Measurements from ENCODE around the gene SPEF1. TPM values are rescaled to one million over a fixed set of nuclear protein-coding genes. Genes with fewer than 3 reads are reported as not detected.

SPEF1 gene
- total and polyA plus RNA-seq, 2 of the 4 experiments (the other 2 are of a cell fraction): 0.15 TPM; not detected in 1

- peak overlapping the region; percentile 98 for H3K4ac ChIP-seq (ENCODE audit: low read depth, low read length)
- H3K27ac ChIP-seq (ENCODE audit: insufficient read depth, low read length): peak overlapping the region; percentile 91
- peak overlapping the region; percentile 96 for H2BK5ac ChIP-seq (ENCODE audit: low read depth, low read length, poor library complexity, severe bottlenecking)
- H3K56ac ChIP-seq (ENCODE audit: extremely low read depth, insufficient read depth, low read length): peak overlapping the region; percentile 98
- H3K4me3 ChIP-seq (ENCODE audit: insufficient read depth, low read depth, low read length): peak overlapping the region; percentile 14; the same call in 1 of the 2 replicates
- ATAC-seq (ENCODE audit: low read depth) (peak; percentile 70), DNase-seq (peak; percentile 99)
- H2BK15ac ChIP-seq (ENCODE audit: low read depth, low read length): peak overlapping the region; percentile 95
- no peaks in the 10 kb centered on the region for H3K9me3 ChIP-seq (ENCODE audit: control insufficient read depth, insufficient read depth, low read length)
- no peaks in the 10 kb centered on the region for H4K20me1 ChIP-seq (ENCODE audit: insufficient read depth, low read length)
- H2BK20ac ChIP-seq (ENCODE audit: low read depth, low read length): peak overlapping the region; percentile 99
- peaks cover 4 to 34% of the 10 kb centered on the region in 2 experiments; a peak in 3 of 4 replicates for H3K79me1 ChIP-seq (ENCODE audit: low read depth in 1 of 2, low read length in 2 of 2)
- in situ Hi-C loops (cut with MboI; ENCODE audit: low sequenced_read_pairs) (no loop called here), dilution Hi-C loops (cut with HindIII; ENCODE audit: low sequenced_read_pairs, unreplicated experiment) (no loop called here), intact Hi-C loops (cut with micrococcal nuclease) (loop anchor here (1.0 to 2.0 kb wide), 2 partner anchors 9 to 13 kb away; partner anchors contain the start of gene AP5S1)
- H2AK9ac ChIP-seq (replicated peaks; ENCODE audit: low read depth, low read length, poor library complexity): peak overlapping the region; percentile 95
- H3K4me2 ChIP-seq (ENCODE audit: low read depth, low read length): peak overlapping the region; percentile 68
- peak overlapping the region; percentile 98 for H3K23ac ChIP-seq (ENCODE audit: low read depth, low read length)
- peaks cover 14% of the 10 kb centered on the region for H3K9me1 ChIP-seq (ENCODE audit: insufficient read depth, low read length)
- peak overlapping the region; percentile 73 for H4K5ac ChIP-seq (ENCODE audit: low read depth, low read length)
- H4K91ac ChIP-seq (ENCODE audit: insufficient read depth, low read depth, low read length): peak overlapping the region; percentile 100
- peak overlapping the region; percentile 98 for H2BK120ac ChIP-seq (ENCODE audit: low read depth, low read length)
- H2AFZ ChIP-seq (replicated peaks; ENCODE audit: low read length, poor library complexity): peak overlapping the region; percentile 38
- peak overlapping the region; percentile 84 for H3K18ac ChIP-seq (ENCODE audit: low read depth, low read length)
- 0% methylated on average over 2 of the region's 20 CpGs; no CpG with 5 or more reads in 1 of the 2 experiments for WGBS, 2 experiments (ENCODE audit: extremely low coverage in 2 of 2, insufficient read length in 1 of 2)
- peak overlapping the region; percentile 76 for H3K9ac ChIP-seq (ENCODE audit: low read depth, low read length)
- no peaks in the 10 kb centered on the region for H3K36me3 ChIP-seq (ENCODE audit: control insufficient read depth, insufficient read depth, low read length)
- CTCF ChIA-PET: interaction anchor here (0.6 to 1.7 kb wide), 3 partner anchors 9 to 361 kb away, joined by 3 to 4 read pairs (median 3); no protein-coding TSS in a partner anchor
- POLR2A ChIA-PET (ENCODE audit: unreplicated experiment): interaction anchor here (0.9 kb wide), 1 partner anchor 202 kb away, joined by 3 read pairs; no protein-coding TSS in a partner anchor
- no TSS peak for BruUV-seq (replicated peaks)
- no peaks in the 10 kb centered on the region for H3K27me3 ChIP-seq (ENCODE audit: control insufficient read depth, insufficient read depth, low read length)
- peaks cover 25% of the 10 kb centered on the region for H3K4me1 ChIP-seq (ENCODE audit: control insufficient read depth, insufficient read depth, low read length)
- peak overlapping the region; percentile 98 for H2AK5ac ChIP-seq (ENCODE audit: low read depth, low read length)
- peak overlapping the region; percentile 88 to 98 for H4K8ac ChIP-seq (ENCODE audit: low read depth in 2 of 2, low read length in 2 of 2)
- H3K14ac ChIP-seq (replicated peaks; ENCODE audit: low read depth, low read length): peak overlapping the region; percentile 95
- TF ChIP-seq CEBPB (IDR thresholded peaks at IDR 0.05; ENCODE audit: low read depth, low read length) (peak; percentile 98), SMC3 (IDR thresholded peaks at IDR 0.05; ENCODE audit: low read depth, low read length) (no peak), NFE2L2 (IDR thresholded peaks at IDR 0.05; ENCODE audit: low read depth, low read length) (peak; percentile 69; the same call in 1 of the 2 replicates), FOS (IDR thresholded peaks at IDR 0.05; ENCODE audit: low read depth, low read length) (peak; percentile 95), POLR2A (IDR thresholded peaks at IDR 0.05; ENCODE audit: low read depth, low read length) (0 out of 2 replicates have a peak, but pooled peaks have one; percentile 64), MXI1 (IDR thresholded peaks at IDR 0.05; ENCODE audit: borderline replicate concordance, low read depth, low read length) (peak; percentile 81), CHD1 (IDR thresholded peaks at IDR 0.05; ENCODE audit: low read depth, low read length) (peak; percentile 84; the same call in 1 of the 2 replicates), RAD21 (IDR thresholded peaks at IDR 0.05; ENCODE audit: low read length) (no peak), RCOR1 (IDR thresholded peaks at IDR 0.05; ENCODE audit: insufficient replicate concordance, low read length) (peak; percentile 87), RFX5 (IDR thresholded peaks at IDR 0.05; ENCODE audit: low read depth, low read length) (no peak), CTCF (conservative IDR thresholded peaks at IDR 0.05; ENCODE audit: low read depth, low read length) (no peak), ELK1 (IDR thresholded peaks at IDR 0.05; ENCODE audit: borderline replicate concordance, low read depth, low read length) (no peak), USF2 (IDR thresholded peaks at IDR 0.05; ENCODE audit: low read depth, low read length) (peak; percentile 77)
These were observed 30.4 kb upstream of the SPEF1 start for GRCh38 chr20:3811467-3812258.

Data from IMR-90 (cell line).